GM19099 (cell line): ENCODE results near the gene ARAP1.

Source experiments
- POLR2A ChIP-seq: IDR thresholded peaks from 3 replicates; pipeline ENCODE4 v1.6.1; 2011; ENCODE audit warnings: low read depth; ENCODE audit not compliant: insufficient read length; ENCODE audit errors: extremely low read depth

Gene ARAP1

GRCh38 chr11:72754544-72755155 is 2.4 kb upstream of the ARAP1 start:
- no peak for TF ChIP-seq POLR2A

DNA sequence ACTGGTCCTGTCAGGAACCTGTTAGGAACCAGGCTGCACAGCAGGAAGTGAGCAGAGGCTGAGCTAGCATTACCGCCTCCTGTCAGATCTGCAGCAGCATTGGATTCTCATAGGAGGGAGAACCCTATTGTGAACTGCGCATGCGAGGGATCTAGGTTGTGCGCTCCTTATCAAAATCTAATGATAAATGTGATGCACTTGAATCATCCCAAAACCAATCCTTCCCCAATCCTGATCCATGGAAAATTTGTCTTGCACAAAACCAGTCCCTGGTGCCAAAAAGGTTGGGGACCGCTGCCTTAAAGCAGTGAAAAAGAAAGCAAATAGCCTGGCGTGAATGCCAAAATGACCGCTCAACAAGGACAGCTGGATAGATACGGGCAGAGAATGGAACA is 1.9 kb upstream of the ARAP1 start:
- no peak for TF ChIP-seq POLR2A

- no peak for TF ChIP-seq POLR2A
These were observed 1.3 kb upstream of the ARAP1 start for GRCh38 chr11:72753341-72754148.

DNA sequence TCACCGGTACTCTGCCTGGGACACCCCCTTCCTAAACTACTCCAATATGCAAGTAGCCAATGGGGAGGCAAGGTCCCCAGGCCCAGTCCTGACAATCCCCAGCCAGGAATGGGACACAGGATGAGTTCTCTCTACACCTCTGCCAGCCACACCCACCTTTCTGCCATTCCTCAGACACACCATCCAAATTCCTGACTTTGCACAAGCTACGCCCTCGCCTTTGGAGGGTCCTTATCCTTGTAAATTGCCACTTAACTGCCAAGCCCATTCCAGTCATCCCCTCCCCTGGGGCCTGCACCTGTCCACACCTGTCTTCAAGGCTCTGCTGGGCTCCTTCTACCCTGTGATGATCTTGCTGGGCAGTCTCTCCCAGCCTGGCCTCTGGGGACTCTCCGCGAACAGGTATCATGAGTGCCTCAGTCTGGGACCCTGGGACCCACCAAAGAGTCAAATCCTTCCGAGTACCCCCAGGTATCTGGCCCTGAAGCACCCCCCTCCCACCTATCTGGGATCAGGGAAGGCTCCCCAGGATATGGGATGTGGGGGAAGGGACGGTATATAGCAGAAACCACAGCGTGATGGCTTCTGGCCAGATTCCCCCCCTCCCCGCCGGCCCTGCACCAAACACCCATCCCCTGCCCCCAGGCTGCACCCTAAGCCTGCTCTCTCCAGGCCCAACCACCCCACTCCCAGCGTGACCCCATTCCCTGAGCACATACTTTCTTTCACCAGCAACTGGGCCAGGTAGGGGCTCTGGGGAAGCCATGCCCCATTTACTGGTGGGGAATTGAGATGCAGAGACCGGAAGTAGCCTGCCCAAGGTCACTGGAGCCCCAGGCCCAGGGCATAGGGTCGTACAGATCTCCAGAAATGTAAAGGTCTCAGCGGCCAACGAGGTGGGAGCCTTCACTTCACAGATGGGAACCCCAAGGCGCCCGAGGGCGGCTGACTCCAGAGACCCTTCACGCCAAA is 806 bp downstream of the ARAP1 start:
- TF ChIP-seq POLR2A, result no peak

DNA sequence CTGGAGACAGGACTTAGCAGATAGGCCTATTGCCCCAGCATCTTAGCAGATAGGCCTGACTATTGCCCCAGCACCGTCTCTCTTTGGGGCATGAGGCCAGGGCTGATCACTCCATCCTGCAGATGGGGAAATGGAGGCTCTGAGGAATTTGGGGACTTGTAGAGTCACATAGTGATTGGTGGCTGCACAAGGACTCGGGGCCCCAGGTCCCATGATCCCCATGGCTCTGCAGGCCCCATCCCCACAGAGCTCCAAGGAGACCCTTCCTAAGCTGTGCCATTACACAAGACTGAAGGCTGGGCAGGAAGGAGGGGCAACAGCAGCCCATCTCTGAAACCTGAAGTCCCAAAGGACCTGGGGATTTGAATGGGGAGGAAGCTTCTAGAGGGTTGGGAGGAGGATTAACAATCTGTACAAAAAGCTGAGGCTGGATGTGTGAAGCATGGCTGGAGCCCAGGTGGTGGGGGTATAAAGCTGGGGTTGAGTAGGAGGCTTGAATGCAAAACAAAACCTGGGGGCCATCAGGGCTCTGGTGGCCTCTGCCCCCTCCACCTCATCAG is 1.6 kb downstream of the ARAP1 start:
- TF ChIP-seq POLR2A, result no peak

DNA sequence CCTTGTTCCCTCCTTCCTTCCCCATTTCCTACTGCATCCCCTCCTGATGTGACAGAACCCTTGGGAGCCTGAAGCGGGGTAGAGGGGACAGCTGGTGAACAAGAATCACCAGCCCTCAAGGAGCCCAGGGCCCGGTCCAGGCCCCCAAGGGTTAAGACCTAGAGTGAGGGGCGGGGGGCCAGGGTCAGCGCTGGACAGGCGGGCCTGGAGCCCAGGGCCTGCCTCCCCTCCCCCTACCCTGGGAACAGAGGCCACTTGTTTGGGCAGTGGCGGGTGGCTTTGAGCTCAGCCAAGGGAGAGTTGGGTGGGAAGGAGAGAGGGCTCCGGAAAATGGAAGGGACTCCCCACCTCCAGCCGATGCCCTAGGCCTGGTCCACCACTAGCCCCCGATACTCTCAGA is 2.1 kb downstream of the ARAP1 start:
- TF ChIP-seq POLR2A, result no peak

DNA sequence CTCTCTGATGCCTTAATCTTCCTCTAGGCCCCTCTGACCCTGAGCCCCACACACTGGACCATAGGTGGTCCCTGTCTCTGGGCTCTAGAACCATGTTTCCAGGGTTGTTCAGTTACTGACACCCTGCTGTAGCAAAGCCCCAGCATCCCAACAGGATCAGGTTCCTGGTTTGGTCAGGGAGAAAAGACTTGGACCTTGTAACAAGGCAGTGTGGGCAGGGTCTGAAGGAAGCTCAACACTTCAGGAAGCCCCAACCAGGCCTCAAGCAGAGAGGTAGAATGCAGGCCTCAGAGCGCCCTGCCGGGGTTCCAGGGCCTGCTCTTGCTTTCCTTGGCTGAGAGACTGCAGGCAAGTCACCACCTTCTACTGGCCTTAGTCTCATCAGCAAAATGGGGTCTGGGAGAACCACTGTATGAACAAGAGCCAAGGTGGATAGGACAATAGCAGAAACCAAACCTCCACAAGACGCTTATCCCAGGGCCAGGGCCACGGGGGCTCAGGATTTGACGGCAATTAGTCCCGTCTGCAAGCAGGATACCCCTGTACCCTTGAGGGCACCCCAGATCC is 4.8 kb downstream of the ARAP1 start:
- TF ChIP-seq POLR2A, result no peak

- TF ChIP-seq POLR2A, result no peak
These were observed 5.4 kb downstream of the ARAP1 start for GRCh38 chr11:72746821-72747220.

- no peak for TF ChIP-seq POLR2A
These were observed 6.2 kb downstream of the ARAP1 start for GRCh38 chr11:72745925-72746550.

DNA sequence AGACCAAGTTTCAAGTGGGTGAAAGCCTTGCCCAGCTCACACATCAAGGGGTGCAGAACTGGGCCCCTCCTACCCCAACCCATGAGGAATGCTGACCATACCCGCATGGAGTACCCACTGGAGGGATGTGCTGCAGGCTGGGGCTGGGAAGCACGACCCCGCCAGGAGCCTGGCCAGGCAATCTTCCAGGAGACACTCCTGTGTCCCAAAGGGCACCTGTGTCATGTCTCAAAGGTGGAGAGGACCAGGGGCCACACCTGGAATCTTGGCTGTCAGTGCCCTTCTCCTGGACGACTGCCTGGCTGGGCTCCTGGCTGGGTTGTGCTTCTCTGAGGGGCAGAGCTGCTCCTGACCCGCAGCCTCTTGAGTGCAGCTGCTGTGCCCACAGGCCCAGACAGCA is 6.7 kb downstream of the ARAP1 start:
- TF ChIP-seq POLR2A, result no peak

- no peak for TF ChIP-seq POLR2A
These were observed 7.7 kb downstream of the ARAP1 start for GRCh38 chr11:72744474-72744873.

DNA sequence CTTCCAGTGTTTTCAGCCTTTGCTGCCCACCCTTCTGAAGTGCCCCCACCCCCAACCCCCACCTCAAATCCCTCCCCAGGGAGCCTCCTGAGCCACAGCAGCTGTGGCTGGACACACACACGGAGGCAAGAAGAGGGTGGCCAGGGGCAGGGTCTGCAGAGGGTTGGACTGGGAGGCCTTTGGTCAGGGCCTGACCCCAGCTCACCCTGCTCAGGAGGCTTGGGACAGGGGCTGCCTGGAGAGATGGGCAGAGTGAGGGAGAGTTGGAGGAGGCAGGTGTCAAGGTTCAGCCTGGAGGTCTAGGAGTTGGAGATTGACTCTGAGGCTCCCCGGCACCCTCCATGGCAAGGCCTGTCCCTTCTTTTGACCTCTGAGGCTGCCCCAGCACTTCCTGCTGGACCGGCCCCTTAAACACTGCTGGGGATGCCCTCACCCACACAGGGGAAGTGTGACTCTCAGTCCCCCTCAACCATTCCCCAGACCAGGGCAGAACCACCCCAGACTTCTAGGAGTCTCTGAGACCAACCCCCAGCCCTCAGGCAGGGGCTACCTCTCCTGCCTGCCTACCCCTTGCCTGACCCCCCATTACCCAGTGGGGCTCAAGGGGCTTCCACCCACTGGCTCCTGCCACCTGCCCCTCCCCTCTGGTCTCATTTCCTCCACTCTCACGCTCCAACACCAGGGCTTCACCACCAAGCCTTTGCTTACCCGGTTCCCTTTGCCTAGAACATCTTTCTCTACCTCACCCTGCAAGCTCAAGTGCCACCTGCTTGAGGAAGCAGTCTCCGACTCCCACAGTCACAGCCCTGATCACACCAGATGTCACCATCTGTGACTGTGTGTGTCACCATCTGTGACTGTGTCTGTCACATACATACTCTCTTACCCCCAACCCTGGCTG is 8.6 kb downstream of the ARAP1 start:
- peak; percentile 11 for TF ChIP-seq POLR2A
